Right lobe of liver (tissue), 6 donors: ENCODE results near the gene SETD6. TPM values are rescaled to one million over a fixed set of nuclear protein-coding genes. Genes with fewer than 3 reads are reported as not detected.

Source experiments
- ATAC-seq, 4 donors: fragments of 200-7000 bp; cut with Tn5 transposase; one replicate each; pipeline ENCODE4 v1.9.1; 2020; ENCODE audit warnings: mild to moderate bottlenecking in 4 of 4, moderate library complexity in 4 of 4
- DNase-seq, 3 donors: peaks; one replicate each; pipeline ENCODE4 v3.0.0-alpha.2; 2020
- H3K27ac ChIP-seq, 3 donors: fragments of 200-600 bp; one replicate each; pipeline ENCODE4 v1.8.0; 2022
- H3K27me3 ChIP-seq, 2 donors: fragments of 200-600 bp; one replicate each; pipeline ENCODE4 v1.8.0; 2022
- H3K36me3 ChIP-seq, 4 donors: fragments of 200-600 bp; sonication (generic) in 1 of 4; one replicate each; pipeline versions ENCODE4 v1.5.1 to v1.8.0; 2017 to 2022; ENCODE audit warnings: control low read depth in 1 of 4
- H3K4me1 ChIP-seq, 4 donors: fragments of 200-600 bp; sonication (generic) in 1 of 4; one replicate each; pipeline versions ENCODE4 v1.5.1 to v1.8.0; 2017 to 2022; ENCODE audit warnings: control low read depth in 1 of 4
- H3K4me3 ChIP-seq, 3 donors: fragments of 200-600 bp; one replicate each; pipeline ENCODE4 v1.8.0; 2022
- H3K9me3 ChIP-seq, 4 donors: fragments of 200-600 bp; sonication (generic) in 1 of 4; one replicate each; pipeline versions ENCODE4 v1.5.1 to v1.8.0; 2017 to 2022; ENCODE audit warnings: control low read depth in 1 of 4
- CTCF ChIP-seq, 4 donors: fragments of 200-600 bp in 3 of 4; fragments of 450-650 bp in 1 of 4; IDR thresholded peaks; one replicate each; pipeline versions ENCODE4 v1.5.1 to v1.8.0; 2016 to 2022; ENCODE audit warnings: antibody characterized with exemption in 4 of 4, mild to moderate bottlenecking in 2 of 4
- POLR2A ChIP-seq: fragments of 450-650 bp; IDR thresholded peaks from one replicate; pipeline ENCODE4 v1.6.1; 2017; ENCODE audit warnings: antibody characterized with exemption, mild to moderate bottlenecking
- WGBS: methylation state at CpG from one replicate; pipeline ENCODE4 v1.1.6; 2018; ENCODE audit warnings: low coverage, low lambda C conversion rate; ENCODE audit not compliant: insufficient coverage; ENCODE audit errors: missing lambda C conversion rate; 5-methylcytosine and 5-hydroxymethylcytosine counted together
- intact Hi-C, 2 donors: fragments of 100-400 bp; cut with DNase I; formaldehyde crosslinking; loops; one replicate each; pipeline versions ENCODE4 v1.11.2 to v1.14.1; 2022
- total RNA-seq, 6 experiments: library from RNA; depleted of rRNA in 2 of 6; stranded (reverse); fragments of >200 nt in 2 of 6; fragmentation: NEBNext Ultra II Directional in 3 of 6; extraction: Animal tissue kit (Norgen Biotek cat#: 25700) in 3 of 6; gene quantifications; one replicate each; pipeline versions ENCODE4 v1.1.0 to v1.2.4, GENCODE V29; 2016 to 2023
- donor health status: DM: no; HTN: yes; CAD: no.
- donor health status: DM: no; HTN: no; CAD: no.
- donor health status: DM: no; HTN: no; CAD: no.
- donor health status: DM: no; HTN: yes; CAD: no.
- donor health status: DM: no; HTN: yes; CAD: no.

SETD6 gene
- total RNA-seq, 6 experiments from 2014 or later, result 6.8 to 14.5 (median 10.2) TPM

GRCh38 chr16:58509256-58510096 lies 5.8 kb upstream of the SETD6 start:
- Histone ChIP-seq H3K4me3 (no peak overlapping the region), H3K27me3 (no peaks in the 10 kb centered on the region), H3K4me1 (peaks cover 0 to 4% (median under 1%) of the 10 kb centered on the region in 4 donors), H3K9me3 (no peaks in the 10 kb centered on the region), H3K36me3 (no peaks in the 10 kb centered on the region), H3K27ac (no peak overlapping the region)
- TF ChIP-seq POLR2A (no peak), CTCF (IDR thresholded peaks at IDR 0.05) (no peak)
- intact Hi-C loops, result no loop called here
- no CpG with 5 or more reads among the region's 9 CpGs for WGBS
- DNase-seq, result peak in 1 of 3 donors; percentile 47
- ATAC-seq, result no peak

GRCh38 chr16:58510097-58510775 lies 5.1 kb upstream of the SETD6 start:
- ATAC-seq (no peak), DNase-seq (peak in 1 of 3 donors; percentile 35)
- Histone ChIP-seq H3K4me1 (peaks cover 0 to 8% (median 3%) of the 10 kb centered on the region in 4 donors), H3K4me3 (no peak overlapping the region), H3K27ac (no peak overlapping the region), H3K27me3 (no peaks in the 10 kb centered on the region), H3K9me3 (no peaks in the 10 kb centered on the region), H3K36me3 (no peaks in the 10 kb centered on the region)
- TF ChIP-seq CTCF (IDR thresholded peaks at IDR 0.05), result no peak
- no peak for TF ChIP-seq POLR2A
- WGBS, result 95% methylated on average over 11 of the region's 18 CpGs
- intact Hi-C loops, result no loop called here

- intact Hi-C loops, result no loop called here
- Histone ChIP-seq H3K36me3 (no peaks in the 10 kb centered on the region), H3K9me3 (no peaks in the 10 kb centered on the region), H3K27me3 (no peaks in the 10 kb centered on the region), H3K4me3 (no peak overlapping the region), H3K4me1 (peaks cover 0 to 9% (median 3%) of the 10 kb centered on the region in 4 donors), H3K27ac (no peak overlapping the region)
- ATAC-seq, result no peak
- TF ChIP-seq CTCF (IDR thresholded peaks at IDR 0.05), result no peak
- no peak for TF ChIP-seq POLR2A
- DNase-seq, result peak in 1 of 3 donors; percentile 40
- 33% methylated on average over 10 of the region's 30 CpGs for WGBS
Observed at GRCh38 chr16:58510776-58511628, 4.3 kb upstream of the SETD6 start.
